ENCODE data around the gene NDUFB1.

The NDUFB1 gene

DNA sequence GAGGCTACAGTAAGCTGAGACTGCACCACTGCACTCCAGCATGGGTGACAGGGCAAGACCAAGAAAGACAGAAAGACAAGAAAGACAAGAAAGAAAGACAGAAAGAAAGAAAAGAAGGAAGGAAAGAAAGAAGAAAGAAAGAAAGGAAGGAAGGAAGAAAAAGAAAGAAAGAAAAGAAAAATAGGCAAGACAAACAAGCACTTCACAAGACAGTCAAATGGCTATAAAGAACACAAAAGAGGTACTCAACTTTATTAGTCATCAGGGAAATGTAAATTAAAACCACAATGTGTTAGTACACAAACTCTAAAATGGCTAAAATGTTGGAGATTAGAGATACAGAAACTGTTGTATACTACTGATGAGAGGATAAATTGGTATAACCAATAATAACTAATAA is 21.7 kb downstream of the NDUFB1 start:
- DNase-seq (ENCODE audit: low read depth in 1 of 2, low spot score in 1 of 2): no peak

DNA sequence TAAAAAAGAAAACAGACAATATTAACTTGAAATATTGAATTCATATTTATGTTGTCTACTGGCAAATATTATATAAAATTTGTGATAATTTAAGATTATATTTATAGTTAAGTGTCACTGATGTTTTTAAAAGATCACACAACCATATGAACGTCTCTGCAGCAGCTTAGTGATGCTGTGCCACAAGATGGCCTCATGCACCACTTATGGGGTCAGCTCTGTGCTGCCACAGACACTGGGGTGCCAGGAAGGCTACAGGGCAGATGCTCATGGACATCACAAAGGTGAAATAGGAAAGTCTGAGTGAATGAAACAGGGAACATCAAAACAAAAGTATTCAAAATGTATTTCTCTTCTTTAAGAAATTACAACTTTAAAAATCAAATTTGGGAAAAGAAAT is 28.2 kb downstream of the NDUFB1 start:
- no peak for DNase-seq (ENCODE audit: low read depth in 1 of 2, low spot score in 1 of 2)

- no peak for DNase-seq (ENCODE audit: low read depth in 1 of 2, low spot score in 1 of 2)
Observed at GRCh38 chr14:92088494-92088893, 33.0 kb downstream of the NDUFB1 start.

DNA sequence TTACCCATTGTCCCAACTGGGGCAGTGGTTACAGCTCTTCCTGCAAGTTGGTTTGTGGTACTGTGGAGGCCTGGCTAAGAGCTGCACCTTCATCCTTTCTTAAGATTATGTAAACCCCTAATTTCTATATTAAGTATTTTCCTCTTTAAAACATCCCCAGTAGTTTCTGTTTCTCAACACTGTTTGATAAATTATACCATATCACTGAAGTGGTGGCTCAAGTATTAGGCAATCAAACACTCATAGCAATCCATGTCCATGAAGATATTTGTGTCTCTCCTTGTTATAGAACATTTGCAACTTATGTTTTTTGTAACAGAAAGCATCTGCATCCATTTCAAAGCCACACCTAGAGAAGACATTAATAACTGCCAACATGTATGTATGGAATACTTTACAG is 47.0 kb downstream of the NDUFB1 start:
- DNase-seq (ENCODE audit: low read depth in 1 of 2, low spot score in 1 of 2): no peak

All from activated T-helper 1 cell treated with anti-CD3 and anti-CD28 coated beads, Interleukin-2, amount 50 U/mL, for 16 hours (primary cell).